Measurements from ENCODE around the gene TSPAN5. TPM values are rescaled to one million over a fixed set of nuclear protein-coding genes. Genes with fewer than 3 reads are reported as not detected.

The TSPAN5 gene
- total and polyA plus RNA-seq, 2 of the 4 experiments (the other 2 are of a cell fraction) = 64.8 to 79.6 TPM

- Histone ChIP-seq H2BK5ac (ENCODE audit: low read depth, low read length, poor library complexity, severe bottlenecking) (no peak overlapping the region), H3K79me1 (ENCODE audit: low read depth in 1 of 2, low read length in 2 of 2) (peaks cover 39 to 59% of the 10 kb centered on the region in 2 experiments), H3K36me3 (ENCODE audit: control insufficient read depth, insufficient read depth, low read length) (peaks cover 7% of the 10 kb centered on the region), H3K9ac (ENCODE audit: low read depth, low read length) (no peak overlapping the region), H4K8ac (ENCODE audit: low read depth in 2 of 2, low read length in 2 of 2) (no peak overlapping the region), H3K4me3 (ENCODE audit: insufficient read depth, low read depth, low read length) (no peak overlapping the region), H2BK15ac (ENCODE audit: low read depth, low read length) (no peak overlapping the region), H3K23ac (ENCODE audit: low read depth, low read length) (no peak overlapping the region), H4K91ac (ENCODE audit: insufficient read depth, low read depth, low read length) (no peak overlapping the region), H2AK5ac (ENCODE audit: low read depth, low read length) (no peak overlapping the region), H3K27ac (ENCODE audit: insufficient read depth, low read length) (no peak overlapping the region), H3K4me1 (ENCODE audit: control insufficient read depth, insufficient read depth, low read length) (peaks cover 7% of the 10 kb centered on the region), H2BK120ac (ENCODE audit: low read depth, low read length) (no peak overlapping the region), H3K56ac (ENCODE audit: extremely low read depth, insufficient read depth, low read length) (no peak overlapping the region), H3K4me2 (ENCODE audit: low read depth, low read length) (no peak overlapping the region), H3K9me3 (ENCODE audit: control insufficient read depth, insufficient read depth, low read length) (no peaks in the 10 kb centered on the region), H2BK20ac (ENCODE audit: low read depth, low read length) (no peak overlapping the region), H4K5ac (ENCODE audit: low read depth, low read length) (no peak overlapping the region), H2AK9ac (replicated peaks; ENCODE audit: low read depth, low read length, poor library complexity) (no peak overlapping the region), H2AFZ (replicated peaks; ENCODE audit: low read length, poor library complexity) (no peak overlapping the region), H3K4ac (ENCODE audit: low read depth, low read length) (no peak overlapping the region), H3K14ac (replicated peaks; ENCODE audit: low read depth, low read length) (no peak overlapping the region), H3K27me3 (ENCODE audit: control insufficient read depth, insufficient read depth, low read length) (no peaks in the 10 kb centered on the region), H3K18ac (ENCODE audit: low read depth, low read length) (no peak overlapping the region), H4K20me1 (ENCODE audit: insufficient read depth, low read length) (no peaks in the 10 kb centered on the region), H3K9me1 (ENCODE audit: insufficient read depth, low read length) (peaks cover 8% of the 10 kb centered on the region)
- TF ChIP-seq RFX5 (IDR thresholded peaks at IDR 0.05; ENCODE audit: low read depth, low read length) (no peak), POLR2A (IDR thresholded peaks at IDR 0.05; ENCODE audit: low read depth, low read length) (no peak), MAFK (IDR thresholded peaks at IDR 0.05; ENCODE audit: low read depth, low read length) (no peak), NFE2L2 (IDR thresholded peaks at IDR 0.05; ENCODE audit: low read depth, low read length) (no peak), SMC3 (IDR thresholded peaks at IDR 0.05; ENCODE audit: low read depth, low read length) (no peak), RAD21 (IDR thresholded peaks at IDR 0.05; ENCODE audit: low read length) (no peak), RCOR1 (IDR thresholded peaks at IDR 0.05; ENCODE audit: insufficient replicate concordance, low read length) (no peak), MXI1 (IDR thresholded peaks at IDR 0.05; ENCODE audit: borderline replicate concordance, low read depth, low read length) (no peak), USF2 (IDR thresholded peaks at IDR 0.05; ENCODE audit: low read depth, low read length) (no peak), CTCF (conservative IDR thresholded peaks at IDR 0.05; ENCODE audit: low read depth, low read length) (no peak), BHLHE40 (IDR thresholded peaks at IDR 0.05; ENCODE audit: low read depth, low read length) (no peak), CEBPB (IDR thresholded peaks at IDR 0.05; ENCODE audit: low read depth, low read length) (no peak), FOS (IDR thresholded peaks at IDR 0.05; ENCODE audit: low read depth, low read length) (no peak), MAZ (IDR thresholded peaks at IDR 0.05; ENCODE audit: borderline replicate concordance, low read depth, low read length) (no peak), CHD1 (IDR thresholded peaks at IDR 0.05; ENCODE audit: low read depth, low read length) (no peak)
- TF ChIP-seq, protein P1, sequence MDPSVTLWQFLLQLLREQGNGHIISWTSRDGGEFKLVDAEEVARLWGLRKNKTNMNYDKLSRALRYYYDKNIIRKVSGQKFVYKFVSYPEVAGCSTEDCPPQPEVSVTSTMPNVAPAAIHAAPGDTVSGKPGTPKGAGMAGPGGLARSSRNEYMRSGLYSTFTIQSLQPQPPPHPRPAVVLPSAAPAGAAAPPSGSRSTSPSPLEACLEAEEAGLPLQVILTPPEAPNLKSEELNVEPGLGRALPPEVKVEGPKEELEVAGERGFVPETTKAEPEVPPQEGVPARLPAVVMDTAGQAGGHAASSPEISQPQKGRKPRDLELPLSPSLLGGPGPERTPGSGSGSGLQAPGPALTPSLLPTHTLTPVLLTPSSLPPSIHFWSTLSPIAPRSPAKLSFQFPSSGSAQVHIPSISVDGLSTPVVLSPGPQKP (IDR thresholded peaks at IDR 0.05; ENCODE audit: borderline replicate concordance, low read depth, low read length) = no peak
- in situ Hi-C loops (cut with MboI; ENCODE audit: low sequenced_read_pairs) = no loop called here
- POLR2A ChIA-PET (ENCODE audit: unreplicated experiment) = no interaction called here
- WGBS, 2 experiments (ENCODE audit: extremely low coverage in 2 of 2, insufficient read length in 1 of 2) = 91% methylated on average over 5 of the region's 7 CpGs; no CpG with 5 or more reads in 1 of the 2 experiments
- DNase-seq = no peak
- BruUV-seq (replicated peaks) = no TSS peak
- dilution Hi-C loops (cut with HindIII; ENCODE audit: low sequenced_read_pairs, unreplicated experiment) = no loop called here
- CTCF ChIA-PET = no interaction called here
- intact Hi-C loops (cut with micrococcal nuclease) = no loop called here
- ATAC-seq (ENCODE audit: low read depth) = no peak
Measured at GRCh38 chr4:98485816-98486345, 172.5 kb downstream of the TSPAN5 start.

Data from IMR-90 (cell line).